Activated CD4-positive, CD25-positive, alpha-beta regulatory T cell treated with anti-CD3 and anti-CD28 coated beads, Interleukin-2, amount 50 U/mL, for 24 hours (primary cell): Measurements from ENCODE around the gene MIDN.
"Not testable (repeated sequence)": the region's sequence is repeated elsewhere in the genome, so short reads cannot be mapped to it uniquely, and the experiment has no call there.

Experiments used
- ATAC-seq, 2 donors: fragments of 150-1000 bp; cut with Tn5 transposase; one replicate each; pipeline ENCODE4 v1.10.0; 2021; ENCODE audit warnings: mild to moderate bottlenecking in 1 of 2, moderate library complexity in 1 of 2

MIDN gene

GRCh38 chr19:1246265-1247087 is 1.9 kb upstream of the MIDN start:
- not testable (repeated sequence) for ATAC-seq

GRCh38 chr19:1247748-1248138 is 640 bp upstream of the MIDN start:
- ATAC-seq = no peak

GRCh38 chr19:1248786-1249297 is 459 bp downstream of the MIDN start:
- peak; percentile 30 to 35 for ATAC-seq

GRCh38 chr19:1249298-1249989 is 1.1 kb downstream of the MIDN start:
- ATAC-seq = peak; percentile 65 to 71

DNA sequence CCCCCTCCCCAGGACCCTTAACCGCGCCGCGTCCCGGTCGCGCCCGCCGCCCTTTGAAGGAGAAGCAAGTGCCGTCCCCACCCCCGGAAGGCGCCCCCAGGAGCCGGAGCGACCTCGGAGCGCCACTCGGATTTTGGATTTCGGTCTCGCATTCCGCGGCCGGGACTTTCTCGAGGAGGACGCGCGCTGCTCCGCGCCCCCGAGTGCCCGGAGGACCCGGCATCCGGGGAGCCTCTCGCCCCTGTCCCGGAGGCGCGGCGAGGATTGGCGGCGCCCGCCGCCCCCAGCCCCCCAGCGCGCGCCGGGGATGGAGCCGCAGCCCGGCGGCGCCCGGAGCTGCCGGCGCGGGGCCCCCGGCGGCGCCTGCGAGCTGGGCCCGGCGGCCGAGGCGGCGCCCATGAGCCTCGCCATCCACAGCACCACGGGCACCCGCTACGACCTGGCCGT is 1.6 kb downstream of the MIDN start:
- no peak for ATAC-seq

GRCh38 chr19:1250437-1251260 is 2.3 kb downstream of the MIDN start:
- ATAC-seq = no peak

DNA sequence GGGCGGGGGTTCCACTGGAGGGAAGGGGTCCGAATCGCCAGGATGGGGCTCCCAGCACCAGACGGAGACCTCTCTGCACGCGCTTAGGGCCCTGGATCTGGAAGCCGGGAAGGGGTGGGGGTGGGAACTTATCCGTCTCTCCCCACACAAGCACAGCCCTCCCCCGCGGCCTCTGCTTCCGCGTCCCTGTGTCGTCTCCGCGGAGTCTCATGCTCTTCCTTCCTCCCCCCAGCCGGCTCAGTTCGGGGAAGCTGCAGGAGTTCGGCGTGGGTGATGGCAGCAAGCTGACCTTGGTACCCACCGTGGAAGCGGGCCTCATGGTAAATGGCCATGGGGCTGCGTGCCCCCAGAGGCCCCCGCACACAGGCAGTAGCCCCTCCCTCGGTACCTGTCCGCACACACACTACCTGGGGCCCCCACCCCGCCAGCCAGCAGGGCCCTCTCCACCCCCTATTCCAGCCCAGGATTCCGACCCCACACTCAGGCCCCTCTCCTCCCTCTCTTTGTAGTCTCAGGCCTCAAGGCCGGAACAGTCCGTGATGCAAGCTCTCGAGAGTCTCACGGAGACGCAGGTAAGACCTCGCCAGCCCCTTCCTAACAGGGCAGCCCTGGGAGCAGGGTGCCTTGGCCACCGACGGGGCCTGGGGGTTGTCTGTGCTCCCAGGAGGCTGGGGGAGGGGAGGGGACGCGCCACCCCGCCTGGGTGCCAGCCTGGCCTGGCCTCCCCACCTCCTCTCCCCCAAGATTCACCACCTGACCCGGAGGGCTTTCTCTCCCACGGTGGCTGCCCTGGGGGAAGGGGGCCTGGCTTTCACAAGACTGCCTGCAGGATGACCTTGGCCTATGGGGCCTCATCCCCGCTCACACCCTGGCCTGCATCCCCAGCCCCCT is 3.2 kb downstream of the MIDN start:
- ATAC-seq = no peak

GRCh38 chr19:1252221-1252820 is 3.9 kb downstream of the MIDN start:
- no peak for ATAC-seq

GRCh38 chr19:1252821-1253513 is 4.6 kb downstream of the MIDN start:
- ATAC-seq = peak; percentile 10 to 33

DNA sequence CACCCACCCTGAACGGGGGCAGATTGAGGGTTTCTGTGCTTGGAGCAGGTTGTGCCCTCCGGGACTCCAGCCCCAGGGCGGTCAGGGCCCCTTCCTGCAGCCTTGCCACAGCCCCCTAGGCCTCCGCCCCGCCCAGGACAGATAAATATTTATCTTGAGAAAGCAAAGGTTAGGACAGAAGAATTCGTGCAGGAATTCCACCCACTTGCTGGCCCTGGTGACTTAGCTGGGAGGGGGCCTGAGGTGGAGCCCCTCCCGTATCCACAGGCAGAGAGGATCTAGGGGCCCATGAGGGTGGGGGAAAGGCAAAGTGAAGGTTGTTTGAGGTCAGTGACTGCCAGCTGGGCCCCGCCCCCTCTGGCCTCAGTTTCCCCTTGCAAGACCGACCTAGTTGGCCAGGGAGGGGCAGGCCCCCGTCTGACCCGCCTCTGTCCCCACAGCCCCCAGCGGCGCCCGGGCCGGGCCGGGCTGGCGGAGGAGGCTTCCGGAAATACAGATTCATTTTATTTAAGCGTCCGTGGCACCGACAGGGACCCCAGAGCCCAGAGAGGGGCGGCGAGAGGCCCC is 5.2 kb downstream of the MIDN start:
- no peak for ATAC-seq

- ATAC-seq = no peak
Measured at GRCh38 chr19:1254081-1254527, 5.7 kb downstream of the MIDN start.

GRCh38 chr19:1254530-1255185 is 6.3 kb downstream of the MIDN start:
- no peak for ATAC-seq

- no peak for ATAC-seq
Measured at GRCh38 chr19:1255186-1256161, 7.1 kb downstream of the MIDN start.

- ATAC-seq = no peak
Measured at GRCh38 chr19:1256646-1257474, 8.5 kb downstream of the MIDN start.

DNA sequence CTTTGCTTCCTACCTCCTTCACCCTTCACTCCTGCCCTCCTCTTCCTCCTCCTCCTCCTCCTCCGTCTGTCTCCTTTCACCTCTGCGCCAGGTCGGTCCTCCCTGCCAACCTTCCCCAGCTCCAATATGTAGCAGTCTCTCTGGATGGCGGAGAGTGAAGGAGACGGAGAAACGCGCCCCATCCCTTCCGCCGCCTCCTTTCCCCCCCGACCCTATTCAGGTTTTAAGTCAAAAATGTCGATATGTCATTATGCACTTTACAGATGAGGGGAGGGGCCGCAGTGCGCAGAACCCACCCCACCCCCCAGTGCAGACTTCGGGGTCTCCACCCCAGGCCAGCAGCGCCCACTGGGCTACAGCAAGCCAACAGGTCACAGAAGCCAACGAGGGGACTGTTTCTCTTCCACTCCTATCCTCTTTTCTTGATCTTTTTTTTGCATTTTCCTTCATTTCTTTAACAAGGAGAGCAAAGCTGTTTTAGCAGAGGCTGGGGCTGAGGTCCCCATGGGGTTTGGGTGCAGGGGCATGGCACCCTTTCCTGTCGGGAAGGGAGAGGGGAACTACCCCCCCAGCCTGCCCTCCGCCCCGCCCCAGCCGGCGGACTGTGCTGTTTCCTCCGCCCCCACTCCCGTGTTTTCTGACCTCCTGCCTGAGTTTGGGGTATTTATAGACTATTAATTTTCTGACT is 9.2 kb downstream of the MIDN start:
- ATAC-seq = no peak

GRCh38 chr19:1258163-1258492 is 9.7 kb downstream of the MIDN start:
- no peak for ATAC-seq

GRCh38 chr19:1258707-1259205 is 10.4 kb downstream of the MIDN start:
- no peak for ATAC-seq
